Activated B cell treated with CpG ODN at 0.5 μM for 24 hours (primary cell): ENCODE data around the gene KIAA1614. TPM values are rescaled to one million over a fixed set of nuclear protein-coding genes. Genes with fewer than 3 reads are reported as not detected.

Experiments used
- ATAC-seq: fragments of 200-7000 bp; cut with Tn5 transposase; one replicate; pipeline ENCODE4 v1.10.0; 2021; ENCODE audit warnings: low read depth, mild to moderate bottlenecking, moderate library complexity
- CTCF ChIA-PET: fragments of 350-600 bp; sonication (Branson Sonifier 250); formaldehyde crosslinking; loops from one replicate; lab custom pipeline; 2021; ENCODE audit warnings: antibody characterized with exemption; lab: Charles Lee
- POLR2A ChIA-PET: fragments of 350-600 bp; sonication (Branson Sonifier 250); formaldehyde crosslinking; loops from one replicate; lab custom pipeline; 2021; ENCODE audit warnings: antibody characterized with exemption; lab: Charles Lee
- DNase-seq: peaks from one replicate; pipeline ENCODE4 v3.0.0; 2022
- H3K27ac Mint-ChIP-seq: one replicate; pipeline ENCODE4 v1.8.0; 2020; ENCODE audit warnings: mixed read lengths
- H3K27me3 Mint-ChIP-seq: one replicate; pipeline ENCODE4 v1.8.0; 2021; ENCODE audit warnings: mixed read lengths
- H3K36me3 Mint-ChIP-seq: one replicate; pipeline ENCODE4 v1.8.0; 2021; ENCODE audit warnings: low read depth, mixed read lengths
- H3K4me1 Mint-ChIP-seq: one replicate; pipeline ENCODE4 v1.8.0; 2021; ENCODE audit warnings: mixed read lengths
- H3K4me3 Mint-ChIP-seq: one replicate; pipeline ENCODE4 v1.8.0; 2020; ENCODE audit warnings: mild to moderate bottlenecking, mixed read lengths
- H3K9me3 Mint-ChIP-seq: one replicate; pipeline ENCODE4 v1.8.0; 2020; ENCODE audit warnings: mixed read lengths
- intact Hi-C: fragments of 100-400 bp; cut with micrococcal nuclease; formaldehyde crosslinking; loops from one replicate; pipeline ENCODE4 v1.15.1; 2024
- total RNA-seq: library from RNA; stranded (reverse); gene quantifications from 2 replicates; pipeline ENCODE4 v1.2.3, GENCODE V29; 2022
- TF ChIP-seq, protein P1 (sequence below): fragments of 200-600 bp; IDR thresholded peaks from one replicate; pipeline ENCODE4 v1.8.0; 2022; ENCODE audit warnings: antibody characterized with exemption, mild to moderate bottlenecking

KIAA1614 gene
- total RNA-seq, 1 donor from 2014 or later = 0.38 TPM

DNA sequence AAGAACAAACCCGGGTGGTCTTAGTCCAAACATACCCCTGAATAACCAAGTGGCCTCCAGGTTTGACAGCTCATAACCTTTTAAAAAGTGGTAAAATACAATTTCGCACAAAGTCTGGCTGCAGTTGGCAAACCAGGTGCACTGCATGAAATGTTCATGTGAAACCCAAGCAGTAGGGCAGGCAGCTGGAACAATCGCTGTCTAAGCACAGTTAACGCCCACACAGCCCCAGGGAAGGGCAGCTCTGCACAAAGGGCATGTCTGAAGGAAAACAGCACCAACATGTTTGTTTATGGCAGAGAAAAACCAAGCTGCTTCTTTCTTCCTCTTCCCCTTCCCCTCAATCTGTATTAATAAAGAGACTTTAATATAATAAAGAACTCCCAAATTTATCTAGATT, 49.5 kb downstream of the KIAA1614 start:
- POLR2A ChIA-PET = no interaction called here
- ATAC-seq (no peak), DNase-seq (no peak)
- H3K4me1 Mint-ChIP-seq = peaks cover 4% of the 10 kb centered on the region
- H3K9me3 Mint-ChIP-seq = peaks cover 1% of the 10 kb centered on the region
- TF ChIP-seq, protein P1, sequence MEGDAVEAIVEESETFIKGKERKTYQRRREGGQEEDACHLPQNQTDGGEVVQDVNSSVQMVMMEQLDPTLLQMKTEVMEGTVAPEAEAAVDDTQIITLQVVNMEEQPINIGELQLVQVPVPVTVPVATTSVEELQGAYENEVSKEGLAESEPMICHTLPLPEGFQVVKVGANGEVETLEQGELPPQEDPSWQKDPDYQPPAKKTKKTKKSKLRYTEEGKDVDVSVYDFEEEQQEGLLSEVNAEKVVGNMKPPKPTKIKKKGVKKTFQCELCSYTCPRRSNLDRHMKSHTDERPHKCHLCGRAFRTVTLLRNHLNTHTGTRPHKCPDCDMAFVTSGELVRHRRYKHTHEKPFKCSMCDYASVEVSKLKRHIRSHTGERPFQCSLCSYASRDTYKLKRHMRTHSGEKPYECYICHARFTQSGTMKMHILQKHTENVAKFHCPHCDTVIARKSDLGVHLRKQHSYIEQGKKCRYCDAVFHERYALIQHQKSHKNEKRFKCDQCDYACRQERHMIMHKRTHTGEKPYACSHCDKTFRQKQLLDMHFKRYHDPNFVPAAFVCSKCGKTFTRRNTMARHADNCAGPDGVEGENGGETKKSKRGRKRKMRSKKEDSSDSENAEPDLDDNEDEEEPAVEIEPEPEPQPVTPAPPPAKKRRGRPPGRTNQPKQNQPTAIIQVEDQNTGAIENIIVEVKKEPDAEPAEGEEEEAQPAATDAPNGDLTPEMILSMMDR = no peak
- intact Hi-C loops = no loop called here
- no peak overlapping the region for H3K27ac Mint-ChIP-seq
- CTCF ChIA-PET = no interaction called here
- peaks cover 50% of the 10 kb centered on the region for H3K36me3 Mint-ChIP-seq
- no peaks in the 10 kb centered on the region for H3K27me3 Mint-ChIP-seq
- no peak overlapping the region for H3K4me3 Mint-ChIP-seq

DNA sequence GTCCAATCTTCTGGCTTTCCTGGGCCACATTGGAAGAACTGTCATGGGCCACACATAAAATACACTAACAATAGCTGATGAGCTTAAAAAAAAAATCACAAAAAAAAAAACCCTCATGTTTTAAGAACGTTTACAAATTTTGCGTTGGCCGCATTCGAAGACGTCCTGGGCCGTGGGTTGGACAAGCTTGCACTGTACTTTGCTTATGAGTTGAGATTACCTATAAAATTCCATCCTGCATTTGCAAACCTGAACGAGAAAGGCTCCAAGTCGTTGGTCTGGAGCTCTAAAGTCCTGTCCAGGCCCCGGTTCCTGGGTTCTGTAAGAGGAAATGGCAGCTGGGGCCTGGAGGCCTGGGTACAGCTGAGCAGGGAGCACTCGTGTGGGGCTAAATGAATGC, 51.4 kb downstream of the KIAA1614 start:
- ChIA-PET POLR2A (no interaction called here), CTCF (no interaction called here)
- peaks cover 1% of the 10 kb centered on the region for H3K9me3 Mint-ChIP-seq
- peaks cover 54% of the 10 kb centered on the region for H3K36me3 Mint-ChIP-seq
- intact Hi-C loops = no loop called here
- no peaks in the 10 kb centered on the region for H3K27me3 Mint-ChIP-seq
- ATAC-seq (no peak), DNase-seq (no peak)
- TF ChIP-seq, protein P1 = no peak
- no peak overlapping the region for H3K4me3 Mint-ChIP-seq
- no peak overlapping the region for H3K27ac Mint-ChIP-seq
- H3K4me1 Mint-ChIP-seq = peaks cover 4% of the 10 kb centered on the region

DNA sequence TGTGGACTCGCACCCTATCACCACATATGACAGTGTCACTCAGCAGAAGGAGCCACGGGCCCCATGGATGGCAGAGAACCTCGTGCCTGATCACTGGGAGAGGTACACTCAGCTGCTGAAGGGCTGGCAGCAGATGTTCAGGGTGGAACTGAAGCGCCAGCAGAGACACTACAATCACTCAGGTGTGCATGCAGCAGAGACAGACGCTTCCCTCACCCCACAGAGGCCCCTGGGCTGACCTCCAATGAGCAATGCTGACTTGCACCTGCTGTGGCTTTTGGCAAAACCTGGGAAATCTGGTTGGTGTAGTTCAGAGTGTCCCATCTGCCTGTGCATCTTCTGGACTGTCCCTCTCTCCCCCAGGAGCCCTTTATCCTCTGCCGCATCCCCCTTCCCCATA, 51.9 kb downstream of the KIAA1614 start:
- no peak overlapping the region for H3K4me3 Mint-ChIP-seq
- intact Hi-C loops = no loop called here
- no peak for DNase-seq
- peaks cover 54% of the 10 kb centered on the region for H3K36me3 Mint-ChIP-seq
- ATAC-seq = no peak
- H3K27ac Mint-ChIP-seq = no peak overlapping the region
- TF ChIP-seq, protein P1 = no peak
- no peaks in the 10 kb centered on the region for H3K27me3 Mint-ChIP-seq
- H3K4me1 Mint-ChIP-seq = peaks cover 6% of the 10 kb centered on the region
- peaks cover 1% of the 10 kb centered on the region for H3K9me3 Mint-ChIP-seq
- ChIA-PET POLR2A (no interaction called here), CTCF (no interaction called here)

DNA sequence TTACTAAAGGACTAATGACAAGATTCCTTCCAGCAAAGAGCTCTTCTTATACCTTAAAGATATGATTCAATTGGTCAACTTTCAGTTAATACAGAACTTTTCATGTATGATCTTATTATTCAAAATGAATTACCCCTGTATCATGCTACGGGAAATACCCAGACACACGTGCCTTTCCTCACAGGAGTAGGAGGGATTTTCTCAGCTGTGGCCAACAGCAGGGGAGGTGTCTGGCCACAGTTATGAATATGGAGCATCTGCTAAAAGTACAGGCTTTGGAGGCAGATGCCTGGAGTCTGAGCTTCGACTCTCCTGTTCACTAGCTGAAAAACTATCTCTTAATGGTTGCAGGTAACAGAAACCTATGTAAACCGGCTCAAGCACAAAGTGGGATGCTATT, 53.6 kb downstream of the KIAA1614 start:
- H3K27me3 Mint-ChIP-seq = no peaks in the 10 kb centered on the region
- TF ChIP-seq, protein P1 = no peak
- ATAC-seq (no peak), DNase-seq (no peak)
- no peak overlapping the region for H3K27ac Mint-ChIP-seq
- ChIA-PET POLR2A (no interaction called here), CTCF (interaction anchor here (1.3 kb wide), 1 partner anchor 9 kb away, joined by 3 read pairs; no protein-coding TSS in a partner anchor)
- H3K4me3 Mint-ChIP-seq = no peak overlapping the region
- H3K36me3 Mint-ChIP-seq = peaks cover 58% of the 10 kb centered on the region
- intact Hi-C loops = no loop called here
- H3K9me3 Mint-ChIP-seq = no peaks in the 10 kb centered on the region
- H3K4me1 Mint-ChIP-seq = peaks cover 12% of the 10 kb centered on the region

DNA sequence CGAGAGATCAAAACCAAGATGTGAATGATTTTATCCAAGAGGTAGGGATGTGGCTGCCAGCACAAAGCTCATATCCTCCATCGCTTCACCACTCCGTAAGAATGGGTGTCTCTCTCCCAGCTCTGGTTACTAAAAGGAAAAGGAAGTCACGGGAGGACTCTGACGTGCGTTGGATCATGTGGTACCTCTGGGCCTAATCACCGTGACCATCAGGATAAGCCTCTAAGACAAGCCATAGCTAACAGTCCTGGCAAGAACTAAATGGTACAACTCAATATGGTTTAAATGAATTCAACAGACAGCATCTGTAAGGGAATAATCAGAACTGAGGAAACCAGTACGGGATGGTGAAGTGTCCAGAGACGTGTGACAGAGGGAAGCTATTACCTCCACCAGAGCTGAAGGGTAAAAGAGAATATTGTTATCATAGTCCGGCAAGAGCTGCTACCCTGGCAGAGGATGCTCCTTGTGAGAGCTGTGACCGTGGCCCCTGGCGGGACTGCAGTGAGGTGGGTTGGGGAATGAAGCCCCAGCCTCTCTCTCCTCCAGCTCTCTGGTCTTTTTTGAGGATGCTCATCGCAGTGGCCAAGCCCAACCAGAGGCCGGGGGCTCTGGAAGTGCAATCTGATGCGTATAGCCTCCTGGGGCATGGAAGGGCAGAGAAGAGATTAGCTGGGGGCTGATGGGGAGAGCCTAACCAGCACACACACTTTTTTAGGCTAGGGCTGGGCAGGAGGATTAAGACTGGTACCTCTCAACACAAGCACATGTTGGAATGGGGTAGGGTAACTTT, 54.2 kb downstream of the KIAA1614 start:
- POLR2A ChIA-PET = no interaction called here
- Mint-ChIP-seq H3K27me3 (no peaks in the 10 kb centered on the region), H3K9me3 (no peaks in the 10 kb centered on the region), H3K4me3 (no peak overlapping the region), H3K27ac (no peak overlapping the region), H3K4me1 (peaks cover 12% of the 10 kb centered on the region), H3K36me3 (peaks cover 61% of the 10 kb centered on the region)
- ATAC-seq (no peak), DNase-seq (no peak)
- CTCF ChIA-PET = interaction anchor here (1.3 kb wide), 1 partner anchor 8 kb away, joined by 3 read pairs; no protein-coding TSS in a partner anchor
- intact Hi-C loops = no loop called here
- TF ChIP-seq, protein P1 = no peak
